GM12878 (cell line): ENCODE measurements around the gene MARCHF2. TPM values are rescaled to one million over a fixed set of nuclear protein-coding genes. Genes with fewer than 3 reads are reported as not detected.

ENCODE experiments used
- ATAC-seq: fragments of 200-7000 bp; cut with Tn5 transposase; 3 replicates; pipeline ENCODE4 v1.9.1; 2020; ENCODE audit warnings: mild to moderate bottlenecking, moderate library complexity
- BruUV-seq: library from RNA; stranded (reverse); fragments of 400-500 nt; replicated peaks from 2 replicates; lab custom pipeline; 2021; lab: Mats Ljungman, UMichigan
- CTCF ChIA-PET: fragments of 300-600 bp; sonication (Branson Sonifier 250); formaldehyde crosslinking; extraction: SDS; loops from one replicate; lab custom pipeline; 2021; ENCODE audit warnings: inconsistent platforms; lab: Yijun Ruan, JAX
- POLR2A ChIA-PET: fragments of 350-600 bp; formaldehyde crosslinking; extraction: SDS; loops from one replicate; lab custom pipeline; 2021; ENCODE audit warnings: inconsistent platforms; lab: Charles Lee
- RAD21 ChIA-PET: fragments of 300-600 bp; sonication (Branson Sonifier 250); formaldehyde crosslinking; loops from one replicate; lab custom pipeline; 2023; ENCODE audit warnings: antibody characterized with exemption; ENCODE audit not compliant: unreplicated experiment; lab: Charles Lee
- SMC1A ChIA-PET: fragments of 300-600 bp; sonication (Branson Sonifier 250); formaldehyde crosslinking; loops from one replicate; lab custom pipeline; 2023; ENCODE audit not compliant: unreplicated experiment, uncharacterized antibody; lab: Charles Lee
- DNase-seq: peaks from one replicate; pipeline ENCODE4 v3.0.0-alpha.2; 2011; ENCODE audit warnings: low read depth, low spot score
- FAIRE-seq: peaks from 3 replicates; lab custom pipeline; 2011; peaks lifted over from hg19 to GRCh38; lab: Jason Lieb, UNC
- H2AFZ ChIP-seq: 2 replicates; pipeline ENCODE4 v1.6.0; 2011; ENCODE audit warnings: low read depth, low read length, control low read depth; ENCODE audit not compliant: control insufficient read depth
- H3K27ac ChIP-seq: 2 replicates; pipeline ENCODE4 v1.5.1; 2011; ENCODE audit warnings: control low read depth; ENCODE audit not compliant: control insufficient read depth, insufficient read depth
- H3K27me3 ChIP-seq, 2 experiments: replicated peaks in 1 of 2; 2 replicates each; pipeline versions ENCODE4 v1.6.0 to v1.6.1; 2011; ENCODE audit warnings: low read length in 1 of 2; ENCODE audit not compliant: control insufficient read depth in 2 of 2, insufficient read depth in 2 of 2
- H3K36me3 ChIP-seq, 2 experiments: 2 replicates each; pipeline ENCODE4 v1.5.1; 2011; ENCODE audit warnings: low read length in 1 of 2; ENCODE audit not compliant: control insufficient read depth in 2 of 2, insufficient read depth in 2 of 2
- H3K4me1 ChIP-seq: 2 replicates; pipeline ENCODE4 v1.6.1; 2011; ENCODE audit warnings: mild to moderate bottlenecking, low read length, moderate library complexity, mixed read lengths; ENCODE audit not compliant: control insufficient read depth, insufficient read depth
- H3K4me2 ChIP-seq: 2 replicates; pipeline ENCODE4 v1.6.0; 2011; ENCODE audit warnings: control low read depth; ENCODE audit not compliant: control insufficient read depth, insufficient read depth
- H3K4me3 ChIP-seq: fragments of 200-600 bp; sonication (generic); 2 replicates; pipeline ENCODE4 v1.5.1; 2016
- H3K79me2 ChIP-seq: 2 replicates; pipeline ENCODE4 v1.6.0; 2011; ENCODE audit warnings: low read length; ENCODE audit not compliant: control insufficient read depth, insufficient read depth
- H3K9ac ChIP-seq: 2 replicates; pipeline ENCODE4 v1.8.0; 2011; ENCODE audit warnings: low read length, control low read depth, mixed read lengths; ENCODE audit not compliant: control insufficient read depth, insufficient read depth
- H3K9me3 ChIP-seq: replicated peaks from 3 replicates; pipeline ENCODE4 v1.5.1; 2011; ENCODE audit warnings: mild to moderate bottlenecking, low read length; ENCODE audit not compliant: control insufficient read depth, insufficient read depth
- H4K20me1 ChIP-seq: 2 replicates; pipeline ENCODE4 v1.6.0; 2011; ENCODE audit not compliant: control insufficient read depth, insufficient read depth
- BRCA1 ChIP-seq: IDR thresholded peaks from 2 replicates; pipeline ENCODE4 v1.6.1; 2011; ENCODE audit warnings: low read depth, low read length, improper control_type of control experiment
- CBX5 ChIP-seq: sonication (generic); IDR thresholded peaks from 2 replicates; pipeline ENCODE4 v1.6.1; 2016; ENCODE audit warnings: low read depth, moderate library complexity, mild to moderate bottlenecking, inconsistent platforms
- EED ChIP-seq: sonication (generic); IDR thresholded peaks from 2 replicates; pipeline ENCODE4 v1.6.1; 2016; ENCODE audit warnings: antibody characterized with exemption, low read depth
- ETV6 ChIP-seq, 2 experiments: fragments of 450-650 bp in 1 of 2; IDR thresholded peaks in 1 of 2; conservative IDR thresholded peaks in 1 of 2; 2 replicates each; pipeline ENCODE4 v1.6.1; 2014; ENCODE audit warnings: antibody characterized with exemption in 1 of 2, borderline replicate concordance in 1 of 2, low read depth in 1 of 2, mild to moderate bottlenecking in 1 of 2, moderate library complexity in 1 of 2
- IRF5 ChIP-seq: fragments of 450-650 bp; IDR thresholded peaks from 2 replicates; pipeline ENCODE4 v1.6.1; 2017; ENCODE audit warnings: borderline replicate concordance
- MEF2B ChIP-seq: fragments of 450-650 bp; IDR thresholded peaks from 2 replicates; pipeline ENCODE4 v1.6.1; 2018; ENCODE audit warnings: mild to moderate bottlenecking, moderate library complexity; ENCODE audit not compliant: partially characterized antibody, poor library complexity, severe bottlenecking
- NFXL1 ChIP-seq: fragments of 450-650 bp; IDR thresholded peaks from 2 replicates; pipeline ENCODE4 v1.6.1; 2017; ENCODE audit warnings: antibody characterized with exemption, mild to moderate bottlenecking, borderline replicate concordance
- POLR2AphosphoS2 ChIP-seq: IDR thresholded peaks from 2 replicates; pipeline ENCODE4 v1.6.1; 2011; ENCODE audit warnings: low read depth, mild to moderate bottlenecking, low read length, improper control_type of control experiment, moderate library complexity
- RELA ChIP-seq: fragments of 450-650 bp; IDR thresholded peaks from 2 replicates; pipeline ENCODE4 v1.8.0; 2014; ENCODE audit warnings: borderline replicate concordance; ENCODE audit not compliant: partially characterized antibody
- USF1 ChIP-seq: IDR thresholded peaks from 2 replicates; pipeline ENCODE4 v1.6.1; 2011; ENCODE audit warnings: borderline replicate concordance, low read depth, mild to moderate bottlenecking, moderate library complexity, mixed read lengths, low read length; ENCODE audit not compliant: insufficient read depth; ENCODE audit errors: extremely low read length
- ZNF207 ChIP-seq: fragments of 450-650 bp; IDR thresholded peaks from 2 replicates; pipeline ENCODE4 v1.6.1; 2014; ENCODE audit warnings: antibody characterized with exemption, mild to moderate bottlenecking, borderline replicate concordance
- ZZZ3 ChIP-seq: IDR thresholded peaks from 2 replicates; pipeline ENCODE4 v1.6.1; 2011; ENCODE audit warnings: low read depth; ENCODE audit not compliant: control insufficient read depth, insufficient read length
- WGBS: methylation state at CpG from one replicate; pipeline ENCODE4 v1.1.6; 2016; ENCODE audit warnings: low lambda C conversion rate; ENCODE audit not compliant: insufficient replicate concordance, insufficient coverage; ENCODE audit errors: missing lambda C conversion rate; 5-methylcytosine and 5-hydroxymethylcytosine counted together
- in situ Hi-C: fragments of 300-500 bp; cut with MboI; formaldehyde crosslinking; loops from 9 replicates; pipeline ENCODE4 v1.14.3; 2018; ENCODE audit warnings: mixed read lengths
- intact Hi-C: fragments of 100-400 bp; cut with micrococcal nuclease; formaldehyde crosslinking; loops from one replicate; pipeline ENCODE4 v1.14.2; 2022; ENCODE audit not compliant: unreplicated experiment
- polyA plus RNA-seq, 11 experiments: library from polyadenylated mRNA; depleted of rRNA in 4 of 11; unstranded in 6 of 11; stranded (reverse) in 5 of 11; fragments of >200 nt; fragmentation: Nextera tagmentation in 4 of 11; fragmentation: Illumina TruSeq in 1 of 11; extraction: Ambion mirVana in 4 of 11; extraction: Trizol in 1 of 11; gene quantifications; 1 replicate in 1 of 11; 2 replicates in 10 of 11; pipeline versions ENCODE4 v1.2.1 to v1.2.3, GENCODE V29; 2011 to 2016; ENCODE audit warnings: inconsistent platforms in 2 of 11, missing spikeins in 2 of 11, low read depth in 1 of 11
- total RNA-seq, 4 experiments: library from RNA; depleted of rRNA in 3 of 4; stranded (reverse); fragments of >200 nt in 3 of 4; fragmentation: Illumina TruSeq in 1 of 4; extraction: Trizol in 1 of 4; gene quantifications; 2 replicates each; pipeline versions ENCODE4 v1.2.1 to v1.2.3, GENCODE V29; 2013 to 2021
- TF ChIP-seq, protein P1 (sequence below): IDR thresholded peaks from 2 replicates; pipeline ENCODE4 v1.6.1; 2011; ENCODE audit warnings: mild to moderate bottlenecking, low read depth, low read length, moderate library complexity; ENCODE audit not compliant: insufficient replicate concordance
- TF ChIP-seq, protein P2 (sequence below), 3 experiments: IDR thresholded peaks in 2 of 3; conservative IDR thresholded peaks in 1 of 3; 2 replicates each; pipeline ENCODE4 v1.5.1; 2011; ENCODE audit warnings: low read depth in 3 of 3, low read length in 3 of 3, mild to moderate bottlenecking in 3 of 3, control low read depth in 2 of 3, moderate library complexity in 2 of 3, inconsistent platforms in 1 of 3, mixed read lengths in 1 of 3; ENCODE audit not compliant: control insufficient read depth in 2 of 3, insufficient read depth in 1 of 3; ENCODE audit errors: extremely low read depth in 1 of 3

Gene MARCHF2
- total and polyA plus RNA-seq, 10 of the 15 experiments (the other 5 are each of a cell fraction or from before 2014, with no cell fraction given), result 1.6 to 30.3 (median 10.8) TPM

DNA sequence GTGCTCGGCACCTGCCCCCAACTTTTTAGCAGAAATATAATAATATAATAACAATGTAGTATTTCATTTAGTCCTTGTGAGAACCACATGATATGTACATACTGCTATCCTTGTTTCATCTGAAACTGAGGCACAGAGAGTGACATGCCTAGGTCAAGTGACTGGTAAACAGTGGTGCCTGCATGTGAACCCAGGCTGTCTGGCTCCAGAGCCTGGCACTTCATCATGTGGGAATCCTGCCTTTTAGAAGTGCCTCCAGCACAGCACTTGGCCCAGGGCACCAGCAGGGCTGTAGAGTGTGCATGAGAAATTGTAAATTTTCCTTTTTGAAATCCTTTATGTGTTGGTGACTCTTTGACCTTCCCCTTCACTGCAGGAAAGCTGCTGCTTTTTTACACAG is 61.9 kb downstream of the MARCHF2 start:
- ChIA-PET POLR2A (interaction anchor here (0.6 kb wide), 1 partner anchor 13 kb away, joined by 3 read pairs; no protein-coding TSS in a partner anchor), SMC1A (no interaction called here)
- in situ Hi-C loops, result no loop called here
- intact Hi-C loops, result no loop called here
- WGBS, result 86% methylated on average over 1 of the region's 1 CpG
- Histone ChIP-seq H3K4me1 (peaks cover 32% of the 10 kb centered on the region), H3K36me3 (peaks cover 33 to 36% of the 10 kb centered on the region in 2 experiments), H3K4me2 (peak overlapping the region; percentile 13; the same call in 1 of the 2 replicates), H3K4me3 (no peak overlapping the region), H3K27me3 (no peaks in the 10 kb centered on the region), H3K9ac (no peak overlapping the region), H3K79me2 (peaks cover 31% of the 10 kb centered on the region)
- ATAC-seq (no peak), FAIRE-seq (no peak)
- BruUV-seq, result TSS peak; percentile 17
- no peak for TF ChIP-seq USF1
- TF ChIP-seq, protein P1, sequence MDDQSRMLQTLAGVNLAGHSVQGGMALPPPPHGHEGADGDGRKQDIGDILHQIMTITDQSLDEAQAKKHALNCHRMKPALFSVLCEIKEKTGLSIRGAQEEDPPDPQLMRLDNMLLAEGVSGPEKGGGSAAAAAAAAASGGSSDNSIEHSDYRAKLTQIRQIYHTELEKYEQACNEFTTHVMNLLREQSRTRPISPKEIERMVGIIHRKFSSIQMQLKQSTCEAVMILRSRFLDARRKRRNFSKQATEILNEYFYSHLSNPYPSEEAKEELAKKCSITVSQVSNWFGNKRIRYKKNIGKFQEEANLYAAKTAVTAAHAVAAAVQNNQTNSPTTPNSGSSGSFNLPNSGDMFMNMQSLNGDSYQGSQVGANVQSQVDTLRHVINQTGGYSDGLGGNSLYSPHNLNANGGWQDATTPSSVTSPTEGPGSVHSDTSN, result no peak
- no peak for TF ChIP-seq ZNF207
- TF ChIP-seq, protein P2, sequence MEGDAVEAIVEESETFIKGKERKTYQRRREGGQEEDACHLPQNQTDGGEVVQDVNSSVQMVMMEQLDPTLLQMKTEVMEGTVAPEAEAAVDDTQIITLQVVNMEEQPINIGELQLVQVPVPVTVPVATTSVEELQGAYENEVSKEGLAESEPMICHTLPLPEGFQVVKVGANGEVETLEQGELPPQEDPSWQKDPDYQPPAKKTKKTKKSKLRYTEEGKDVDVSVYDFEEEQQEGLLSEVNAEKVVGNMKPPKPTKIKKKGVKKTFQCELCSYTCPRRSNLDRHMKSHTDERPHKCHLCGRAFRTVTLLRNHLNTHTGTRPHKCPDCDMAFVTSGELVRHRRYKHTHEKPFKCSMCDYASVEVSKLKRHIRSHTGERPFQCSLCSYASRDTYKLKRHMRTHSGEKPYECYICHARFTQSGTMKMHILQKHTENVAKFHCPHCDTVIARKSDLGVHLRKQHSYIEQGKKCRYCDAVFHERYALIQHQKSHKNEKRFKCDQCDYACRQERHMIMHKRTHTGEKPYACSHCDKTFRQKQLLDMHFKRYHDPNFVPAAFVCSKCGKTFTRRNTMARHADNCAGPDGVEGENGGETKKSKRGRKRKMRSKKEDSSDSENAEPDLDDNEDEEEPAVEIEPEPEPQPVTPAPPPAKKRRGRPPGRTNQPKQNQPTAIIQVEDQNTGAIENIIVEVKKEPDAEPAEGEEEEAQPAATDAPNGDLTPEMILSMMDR (IDR thresholded peaks at IDR 0.05 in 2 of 3, conservative IDR thresholded peaks at IDR 0.05 in 1 of 3; ENCODE audit: control insufficient read depth in 2 of 3, extremely low read depth in 1 of 3, insufficient read depth in 1 of 3, low read depth in 3 of 3, low read length in 3 of 3), result no peak
- TF ChIP-seq CBX5, result no peak
- TF ChIP-seq ZZZ3, result no peak
- TF ChIP-seq BRCA1, result no peak
- TF ChIP-seq NFXL1, result no peak
- no peak for TF ChIP-seq POLR2AphosphoS2
- no peak for TF ChIP-seq EED
- TF ChIP-seq ETV6 (conservative IDR thresholded peaks at IDR 0.05 in 1 of 2, IDR thresholded peaks at IDR 0.05 in 1 of 2; ENCODE audit: borderline replicate concordance in 1 of 2, low read depth in 1 of 2), result no peak
- TF ChIP-seq RELA, result no peak
- no peak for TF ChIP-seq IRF5
- no peak for TF ChIP-seq MEF2B
- TF ChIP-seq, all 136 proteins: peak for 0
- Histone ChIP-seq H4K20me1 (peaks cover under 1% of the 10 kb centered on the region), H2AFZ (no peak overlapping the region), H3K27ac (no peak overlapping the region), H3K9me3 (no peaks in the 10 kb centered on the region)
- RAD21 ChIA-PET, result interaction anchor here (1.3 to 2.3 kb wide), 2 partner anchors 26 to 62 kb away, joined by 4 to 7 read pairs; partner anchors contain the start of gene MARCHF2
- CTCF ChIA-PET, result interaction anchor here (1.7 kb wide), 1 partner anchor 105 kb away, joined by 6 read pairs; no protein-coding TSS in a partner anchor
- no peak for DNase-seq
